C4-2B (cell line): ENCODE data around the gene DUSP1.
"Not testable (repeated sequence)": the region's sequence is repeated elsewhere in the genome, so short reads cannot be mapped to it uniquely, and the experiment has no call there.

Source experiments
- ZFX ChIP-seq: fragments of 450-650 bp; IDR thresholded peaks from 2 replicates; pipeline ENCODE4 v1.6.1; 2017
- TF ChIP-seq, protein P1 (sequence below): fragments of 450-650 bp; conservative IDR thresholded peaks from 2 replicates; pipeline ENCODE4 v1.5.1; 2017; ENCODE audit warnings: mild to moderate bottlenecking

DNA sequence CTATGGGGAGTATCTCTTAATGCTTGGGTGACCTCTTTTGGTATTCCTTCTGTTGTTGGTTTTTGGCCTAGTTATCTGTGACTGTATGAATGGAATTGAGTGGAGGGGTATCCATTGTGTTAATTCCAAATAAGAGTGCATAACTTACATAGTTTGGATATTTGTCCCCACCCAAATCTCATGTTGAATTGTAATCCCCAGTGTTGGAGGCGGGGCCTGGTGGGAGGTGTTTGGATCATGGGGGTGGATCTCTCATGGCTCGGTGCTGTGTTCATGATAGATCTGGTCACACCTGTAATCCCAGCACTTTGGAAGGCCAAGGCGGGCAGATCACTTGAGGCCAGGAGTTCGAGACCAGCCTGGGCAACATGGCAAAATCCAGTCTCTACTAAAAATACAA, 13.2 kb upstream of the DUSP1 start:
- TF ChIP-seq, protein P1, sequence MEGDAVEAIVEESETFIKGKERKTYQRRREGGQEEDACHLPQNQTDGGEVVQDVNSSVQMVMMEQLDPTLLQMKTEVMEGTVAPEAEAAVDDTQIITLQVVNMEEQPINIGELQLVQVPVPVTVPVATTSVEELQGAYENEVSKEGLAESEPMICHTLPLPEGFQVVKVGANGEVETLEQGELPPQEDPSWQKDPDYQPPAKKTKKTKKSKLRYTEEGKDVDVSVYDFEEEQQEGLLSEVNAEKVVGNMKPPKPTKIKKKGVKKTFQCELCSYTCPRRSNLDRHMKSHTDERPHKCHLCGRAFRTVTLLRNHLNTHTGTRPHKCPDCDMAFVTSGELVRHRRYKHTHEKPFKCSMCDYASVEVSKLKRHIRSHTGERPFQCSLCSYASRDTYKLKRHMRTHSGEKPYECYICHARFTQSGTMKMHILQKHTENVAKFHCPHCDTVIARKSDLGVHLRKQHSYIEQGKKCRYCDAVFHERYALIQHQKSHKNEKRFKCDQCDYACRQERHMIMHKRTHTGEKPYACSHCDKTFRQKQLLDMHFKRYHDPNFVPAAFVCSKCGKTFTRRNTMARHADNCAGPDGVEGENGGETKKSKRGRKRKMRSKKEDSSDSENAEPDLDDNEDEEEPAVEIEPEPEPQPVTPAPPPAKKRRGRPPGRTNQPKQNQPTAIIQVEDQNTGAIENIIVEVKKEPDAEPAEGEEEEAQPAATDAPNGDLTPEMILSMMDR, result not testable (repeated sequence)
- TF ChIP-seq ZFX, result not testable (repeated sequence)
